Measurements from ENCODE around the gene WDFY3.
"Not testable (repeated sequence)": the region's sequence is repeated elsewhere in the genome, so short reads cannot be mapped to it uniquely, and the experiment has no call there.

Gene WDFY3

GRCh38 chr4:84857296-84857695 lies 109.2 kb downstream of the WDFY3 start:
- DNase-seq (ENCODE audit: low read depth): no peak

DNA sequence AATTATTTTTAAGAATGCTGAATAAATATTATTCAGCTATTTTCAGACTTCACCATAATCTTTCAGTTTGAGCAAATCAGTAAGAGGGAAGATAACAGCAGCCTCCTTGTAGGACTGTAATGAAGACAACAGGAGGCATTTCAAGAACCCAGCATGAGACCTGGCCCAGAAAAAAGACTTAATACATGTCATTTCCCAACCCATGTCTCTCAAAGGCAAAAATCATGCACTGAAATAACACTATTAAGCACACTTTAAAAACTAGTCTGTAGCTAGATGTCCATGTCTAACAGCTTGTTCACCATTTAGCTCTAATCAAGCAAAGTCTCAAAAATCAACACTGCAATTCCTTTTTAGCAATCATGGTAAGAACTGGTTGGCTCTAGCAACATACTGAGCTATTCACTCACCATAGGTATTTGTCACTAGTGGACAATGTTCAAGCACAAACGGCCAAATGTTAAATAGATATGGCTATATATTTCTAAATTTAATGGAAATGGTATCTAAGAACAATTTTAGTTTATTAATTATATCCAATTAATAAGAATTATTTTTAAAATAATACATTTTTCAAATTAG lies 109.9 kb downstream of the WDFY3 start:
- no peak for DNase-seq (ENCODE audit: low read depth)

DNA sequence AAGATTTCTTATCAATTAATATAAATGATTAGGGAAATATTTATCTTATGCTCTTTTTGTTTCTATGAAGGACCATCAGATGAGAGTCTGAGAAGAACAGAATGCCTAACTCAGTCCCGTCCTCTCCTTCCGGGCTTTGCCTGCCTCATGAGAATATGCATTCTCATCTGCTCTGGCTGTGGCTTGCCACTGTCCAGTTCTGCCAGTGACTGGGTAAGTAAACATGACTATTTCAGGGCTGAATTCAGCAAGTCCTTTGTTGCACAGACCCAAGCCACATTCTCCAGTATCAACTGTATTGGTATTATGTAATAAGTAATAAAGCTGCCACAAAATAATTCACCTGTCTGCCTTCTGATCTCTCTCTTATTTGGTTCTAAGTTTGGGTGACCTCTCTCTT lies 110.7 kb downstream of the WDFY3 start:
- no peak for DNase-seq (ENCODE audit: low read depth)

- DNase-seq (ENCODE audit: low read depth): no peak
Measured at GRCh38 chr4:84852081-84852480, 114.4 kb downstream of the WDFY3 start.

DNA sequence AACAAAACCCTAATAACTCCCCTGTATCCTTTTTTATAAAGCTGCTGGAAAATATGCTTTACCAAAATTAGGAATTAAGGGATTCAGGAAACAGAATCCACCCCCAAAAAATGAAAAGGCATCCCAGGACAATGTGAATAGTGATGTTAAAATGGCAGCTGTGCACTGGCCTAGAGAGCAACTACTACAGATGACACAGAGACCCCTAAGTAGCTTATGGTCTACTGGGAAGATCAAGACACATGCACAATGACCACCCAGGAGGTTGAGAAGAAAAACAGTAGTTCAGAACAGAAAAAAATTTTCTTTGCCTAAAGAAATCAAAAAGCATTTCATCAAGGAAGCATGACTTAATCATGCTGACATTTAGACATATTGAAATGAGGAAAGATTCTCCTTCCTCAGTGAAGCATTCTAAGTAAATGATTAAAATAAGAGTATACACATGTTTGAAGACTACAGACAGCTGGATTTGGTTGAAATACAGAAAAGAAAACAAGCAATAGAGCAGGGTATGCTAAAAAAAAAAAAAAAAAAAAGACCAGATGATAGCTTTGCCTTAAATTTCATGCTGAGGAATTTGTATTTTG lies 117.3 kb downstream of the WDFY3 start:
- no peak for DNase-seq (ENCODE audit: low read depth)

DNA sequence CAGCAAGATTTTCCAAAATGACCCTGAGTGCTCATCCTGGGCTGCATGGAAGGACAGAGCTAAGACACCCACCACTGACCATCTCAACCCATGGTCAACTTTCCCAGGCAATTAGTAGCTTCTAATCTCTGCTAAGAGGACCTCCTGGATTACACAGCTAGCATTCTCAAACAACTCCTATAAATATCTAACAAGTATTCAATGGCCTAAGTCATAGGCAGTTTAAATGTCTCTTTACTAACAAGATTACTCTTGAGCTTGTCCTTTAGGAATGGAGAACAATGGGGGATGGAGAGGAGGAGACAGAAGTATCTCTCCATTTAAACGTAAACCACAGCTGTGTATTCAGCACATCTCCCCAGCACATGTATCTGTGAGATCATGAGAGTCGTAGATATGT lies 118.1 kb downstream of the WDFY3 start:
- DNase-seq (ENCODE audit: low read depth): no peak

DNA sequence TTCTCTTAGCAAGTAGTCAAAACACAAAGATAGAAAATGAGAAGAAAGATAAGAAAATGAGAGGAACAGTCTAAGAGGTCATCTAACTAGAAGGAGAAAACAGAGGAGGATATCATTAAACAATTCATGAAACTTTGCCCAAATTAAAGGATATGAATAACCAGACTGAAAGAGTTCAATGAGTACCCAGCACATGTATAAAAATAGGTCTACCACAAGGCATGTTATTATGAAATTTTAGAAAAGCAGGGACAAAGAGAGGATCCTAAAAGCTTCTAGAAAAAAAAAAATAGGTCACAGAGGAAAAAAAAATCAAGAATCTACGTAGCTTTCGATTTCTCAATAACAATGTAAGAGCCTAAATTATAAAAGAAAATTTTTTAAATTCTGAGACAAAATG lies 118.5 kb downstream of the WDFY3 start:
- no peak for DNase-seq (ENCODE audit: low read depth)

- DNase-seq (ENCODE audit: low read depth): no peak
Measured at GRCh38 chr4:84846985-84847384, 119.5 kb downstream of the WDFY3 start.

- DNase-seq (ENCODE audit: low read depth): no peak
Measured at GRCh38 chr4:84841435-84841834, 125.1 kb downstream of the WDFY3 start.

GRCh38 chr4:84837751-84838150 lies 128.7 kb downstream of the WDFY3 start:
- no peak for DNase-seq (ENCODE audit: low read depth)

DNA sequence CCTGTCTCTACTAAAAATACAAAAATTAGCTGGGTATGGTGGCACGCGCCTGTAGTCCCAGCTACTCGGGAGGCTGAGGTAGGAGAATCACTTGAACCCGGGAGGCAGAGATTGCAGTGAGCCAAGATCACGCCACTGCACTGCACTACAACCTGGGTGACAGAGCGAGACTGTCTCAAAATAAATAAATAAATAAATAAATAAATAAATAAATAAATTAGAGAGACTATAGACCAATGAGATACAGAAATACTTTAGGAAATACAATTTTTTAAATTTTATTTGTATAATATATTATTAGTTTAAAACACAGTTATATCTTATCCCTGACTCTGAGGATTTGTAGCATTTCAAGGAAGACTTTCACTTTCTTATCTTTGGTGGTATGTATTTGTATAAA lies 136.9 kb downstream of the WDFY3 start:
- not testable (repeated sequence) for DNase-seq (ENCODE audit: low read depth)

- DNase-seq (ENCODE audit: low read depth): no peak
Measured at GRCh38 chr4:84826681-84827080, 139.8 kb downstream of the WDFY3 start.

- DNase-seq (ENCODE audit: low read depth): no peak
Measured at GRCh38 chr4:84825701-84826341, 140.7 kb downstream of the WDFY3 start.

- no peak for DNase-seq (ENCODE audit: low read depth)
Measured at GRCh38 chr4:84821064-84821463, 145.4 kb downstream of the WDFY3 start.

DNA sequence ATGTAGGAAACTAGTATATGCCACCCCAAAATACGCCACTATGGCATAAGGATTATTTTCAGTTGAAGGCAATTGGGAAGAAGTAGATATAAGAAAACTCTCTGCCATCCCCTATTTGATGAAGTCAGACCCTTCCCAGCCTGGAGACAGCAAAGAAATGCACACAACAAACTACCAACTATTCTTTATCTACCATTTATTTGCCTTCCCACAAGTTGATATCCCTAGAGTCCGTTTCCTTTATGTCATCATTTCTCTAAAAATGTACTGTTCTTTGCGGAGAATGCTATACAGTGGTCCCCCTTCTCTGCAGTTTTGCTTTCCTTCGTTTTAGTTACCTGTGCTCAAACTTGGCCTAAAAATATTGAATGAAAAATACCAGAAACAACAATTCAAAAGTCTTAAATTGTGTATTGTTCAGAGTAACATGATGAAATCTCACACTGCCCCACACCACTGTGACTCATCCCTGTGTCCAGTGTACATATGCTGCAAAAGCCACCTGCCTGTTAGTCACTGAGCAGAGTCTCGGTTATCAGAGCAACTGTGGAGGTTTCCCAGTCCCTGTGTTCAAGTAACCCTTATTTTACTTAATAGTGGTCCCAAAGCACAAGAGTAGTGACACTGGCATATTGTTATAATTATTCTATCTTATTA lies 152.3 kb downstream of the WDFY3 start:
- no peak for DNase-seq (ENCODE audit: low read depth)

GRCh38 chr4:84809946-84810345 lies 156.5 kb downstream of the WDFY3 start:
- DNase-seq (ENCODE audit: low read depth): no peak

DNA sequence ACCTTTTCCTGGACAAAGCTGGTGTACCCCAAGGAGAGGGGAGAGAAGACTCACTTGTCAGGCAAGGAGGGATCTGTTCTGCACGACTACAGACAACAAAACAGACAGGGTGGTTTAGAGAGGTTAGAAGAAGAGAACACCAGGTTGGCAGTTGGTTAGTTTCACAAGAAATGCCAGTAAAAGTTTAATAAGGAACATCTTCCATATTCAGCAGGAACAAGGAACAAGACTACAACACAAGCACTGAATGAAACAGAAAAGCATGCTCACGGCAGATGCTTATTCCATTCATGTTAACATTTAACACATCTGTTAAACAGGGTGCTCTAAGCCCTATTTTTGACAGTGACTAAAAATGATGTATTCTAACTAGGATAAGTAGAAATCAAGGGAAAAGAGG lies 158.2 kb downstream of the WDFY3 start:
- no peak for DNase-seq (ENCODE audit: low read depth)

DNA sequence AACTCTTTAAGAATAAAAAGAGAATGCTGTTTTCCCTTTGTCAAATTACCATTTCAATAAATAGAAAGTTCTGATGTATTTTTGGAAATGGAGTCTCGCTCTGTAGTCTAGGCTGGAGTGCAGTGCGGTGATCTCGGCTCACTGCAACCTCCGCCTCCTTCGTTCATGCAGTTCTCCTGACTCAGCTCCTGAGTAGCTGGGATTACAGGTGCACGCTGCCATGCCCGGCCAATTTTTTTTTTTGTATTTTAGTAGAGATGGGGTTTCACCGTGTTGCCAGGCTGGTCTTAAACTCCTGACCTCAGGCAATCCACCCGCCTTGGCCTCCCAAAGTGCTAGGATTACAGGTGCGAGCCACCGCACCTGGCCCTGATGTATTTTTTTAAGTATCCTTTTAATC lies 159.9 kb downstream of the WDFY3 start:
- DNase-seq (ENCODE audit: low read depth): not testable (repeated sequence)

GRCh38 chr4:84804136-84804535 lies 162.4 kb downstream of the WDFY3 start:
- DNase-seq (ENCODE audit: low read depth): no peak

- no peak for DNase-seq (ENCODE audit: low read depth)
Measured at GRCh38 chr4:84803720-84804119, 162.8 kb downstream of the WDFY3 start.

GRCh38 chr4:84803116-84803515 lies 163.4 kb downstream of the WDFY3 start:
- no peak for DNase-seq (ENCODE audit: low read depth)

DNA sequence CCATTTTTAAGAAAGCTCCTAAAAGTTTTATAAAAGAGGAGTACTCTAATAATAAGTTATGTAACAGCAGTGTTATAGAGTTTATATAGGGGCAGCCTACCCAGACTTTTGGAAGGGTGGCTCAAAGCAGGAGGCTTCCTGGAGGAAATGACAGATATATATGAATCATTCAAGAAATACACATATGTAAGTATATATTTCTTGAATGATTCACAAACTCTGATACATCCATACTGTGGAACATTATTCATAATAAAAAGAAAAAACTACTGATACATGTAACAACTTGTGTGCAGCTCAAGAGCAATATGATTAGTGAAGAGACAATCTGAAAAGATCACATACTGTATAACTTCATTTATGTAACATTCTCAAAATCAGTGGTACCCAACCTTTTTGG lies 166.2 kb downstream of the WDFY3 start:
- DNase-seq (ENCODE audit: low read depth): no peak

GRCh38 chr4:84799318-84799717 lies 167.2 kb downstream of the WDFY3 start:
- no peak for DNase-seq (ENCODE audit: low read depth)
